GM06990 (cell line): ENCODE data around the gene COL1A2.

Experiments used
- DNase-seq: peaks from one replicate; pipeline ENCODE4 v3.0.0-alpha.2; 2011; ENCODE audit not compliant: insufficient read length; ENCODE audit errors: extremely low read depth
- H3K27me3 ChIP-seq: replicated peaks from 2 replicates; pipeline ENCODE4 v1.6.0; 2011; ENCODE audit warnings: low read length; ENCODE audit not compliant: control insufficient read depth, insufficient read depth
- H3K36me3 ChIP-seq: 2 replicates; pipeline ENCODE4 v1.5.1; 2011; ENCODE audit warnings: low read length; ENCODE audit not compliant: control insufficient read depth, insufficient read depth
- H3K4me3 ChIP-seq: replicated peaks from 2 replicates; pipeline ENCODE4 v1.5.1; 2011; ENCODE audit warnings: low read depth, mild to moderate bottlenecking, control low read depth, low read length
- TF ChIP-seq, protein P1 (sequence below): IDR thresholded peaks from 2 replicates; pipeline ENCODE4 v1.5.1; 2011; ENCODE audit warnings: low read length, control low read depth, mild to moderate bottlenecking, inconsistent platforms; ENCODE audit not compliant: insufficient read depth, poor library complexity, severe bottlenecking

COL1A2 gene

DNA sequence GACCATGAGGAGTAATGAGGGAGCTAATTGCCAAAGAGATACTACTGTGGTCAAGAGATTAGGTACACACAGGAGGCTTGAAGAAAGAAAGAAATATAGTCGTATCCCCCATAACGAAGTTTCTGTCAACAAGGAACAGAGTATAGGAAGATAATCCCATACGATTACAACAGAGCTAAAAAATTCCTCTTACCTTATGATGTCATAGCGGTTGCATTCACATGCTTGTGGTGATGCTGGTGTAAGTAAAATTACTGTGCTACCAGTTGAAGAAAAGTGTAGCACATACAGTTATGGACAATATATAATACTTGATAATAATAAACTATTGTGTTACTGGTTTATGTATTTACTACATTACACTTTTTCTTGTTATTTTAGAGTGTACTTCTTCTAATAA is 63.3 kb downstream of the COL1A2 start:
- Histone ChIP-seq H3K4me3 (no peak overlapping the region), H3K27me3 (no peaks in the 10 kb centered on the region), H3K36me3 (no peaks in the 10 kb centered on the region)
- TF ChIP-seq, protein P1, sequence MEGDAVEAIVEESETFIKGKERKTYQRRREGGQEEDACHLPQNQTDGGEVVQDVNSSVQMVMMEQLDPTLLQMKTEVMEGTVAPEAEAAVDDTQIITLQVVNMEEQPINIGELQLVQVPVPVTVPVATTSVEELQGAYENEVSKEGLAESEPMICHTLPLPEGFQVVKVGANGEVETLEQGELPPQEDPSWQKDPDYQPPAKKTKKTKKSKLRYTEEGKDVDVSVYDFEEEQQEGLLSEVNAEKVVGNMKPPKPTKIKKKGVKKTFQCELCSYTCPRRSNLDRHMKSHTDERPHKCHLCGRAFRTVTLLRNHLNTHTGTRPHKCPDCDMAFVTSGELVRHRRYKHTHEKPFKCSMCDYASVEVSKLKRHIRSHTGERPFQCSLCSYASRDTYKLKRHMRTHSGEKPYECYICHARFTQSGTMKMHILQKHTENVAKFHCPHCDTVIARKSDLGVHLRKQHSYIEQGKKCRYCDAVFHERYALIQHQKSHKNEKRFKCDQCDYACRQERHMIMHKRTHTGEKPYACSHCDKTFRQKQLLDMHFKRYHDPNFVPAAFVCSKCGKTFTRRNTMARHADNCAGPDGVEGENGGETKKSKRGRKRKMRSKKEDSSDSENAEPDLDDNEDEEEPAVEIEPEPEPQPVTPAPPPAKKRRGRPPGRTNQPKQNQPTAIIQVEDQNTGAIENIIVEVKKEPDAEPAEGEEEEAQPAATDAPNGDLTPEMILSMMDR = no peak
- DNase-seq = no peak

DNA sequence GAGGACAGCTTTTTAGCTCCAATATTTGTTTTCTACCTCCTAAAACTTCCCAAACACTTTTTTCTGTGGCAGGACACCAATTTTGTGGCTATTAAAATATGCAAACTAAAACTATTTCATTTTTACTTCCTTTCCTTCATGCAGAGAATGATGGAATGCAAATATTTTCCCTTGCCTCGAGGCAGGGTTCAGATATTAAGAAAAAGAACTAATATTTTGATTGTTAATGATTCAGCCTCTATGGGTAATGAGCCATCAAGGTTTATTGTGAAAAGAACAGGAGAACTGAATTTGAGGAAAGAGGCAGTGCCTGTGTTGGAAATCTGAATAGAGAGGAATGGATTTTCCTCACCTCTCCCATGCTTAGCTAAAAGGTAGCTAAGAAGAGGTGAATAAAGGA is 71.8 kb downstream of the COL1A2 start:
- H3K4me3 ChIP-seq = no peak overlapping the region
- TF ChIP-seq, protein P1 = no peak

DNA sequence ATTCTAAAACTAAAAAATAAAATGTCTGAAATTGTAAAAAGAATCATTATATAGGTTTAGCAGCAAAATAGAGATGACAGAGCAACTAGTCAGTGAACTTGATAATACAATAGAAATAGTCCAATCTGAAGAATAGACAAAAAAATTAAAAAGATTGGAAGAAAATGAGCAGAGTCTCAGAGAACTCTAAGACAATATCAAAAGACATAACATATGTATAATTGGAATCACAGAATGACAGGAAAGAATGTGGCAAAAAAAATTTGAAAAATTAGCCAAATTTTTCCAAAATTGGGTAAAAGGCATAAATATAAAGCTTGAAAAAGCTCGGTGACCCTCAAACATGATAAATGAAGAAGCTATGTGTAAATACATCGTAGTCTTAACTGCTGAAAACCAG is 76.9 kb downstream of the COL1A2 start:
- DNase-seq = no peak
- Histone ChIP-seq H3K27me3 (no peaks in the 10 kb centered on the region), H3K36me3 (no peaks in the 10 kb centered on the region), H3K4me3 (no peak overlapping the region)
- TF ChIP-seq, protein P1 = no peak

More for the DNA sequence above, 71.8 kb downstream of the COL1A2 start:
- Histone ChIP-seq H3K27me3 (no peaks in the 10 kb centered on the region), H3K36me3 (no peaks in the 10 kb centered on the region)
- DNase-seq = no peak

DNA sequence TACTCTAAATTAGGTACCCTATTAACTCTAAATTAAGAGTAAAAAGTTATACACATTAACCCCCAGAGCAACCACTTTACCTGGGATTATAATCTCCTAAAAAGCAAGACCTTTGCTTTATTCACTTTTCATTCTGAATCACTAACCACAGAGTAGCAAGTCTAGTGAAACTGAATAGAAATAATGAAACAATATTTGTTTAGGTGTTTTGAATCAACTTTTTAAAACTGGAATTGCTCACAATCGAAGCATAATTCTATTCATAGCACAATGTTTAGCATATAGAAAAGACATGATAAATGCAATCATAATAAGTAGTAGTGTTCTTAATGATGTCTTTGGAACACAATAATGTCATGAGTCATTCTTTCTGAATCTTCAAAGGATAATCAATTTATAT is 77.9 kb downstream of the COL1A2 start:
- TF ChIP-seq, protein P1 = no peak
- DNase-seq = no peak
- Histone ChIP-seq H3K27me3 (no peaks in the 10 kb centered on the region), H3K36me3 (no peaks in the 10 kb centered on the region), H3K4me3 (no peak overlapping the region)

DNA sequence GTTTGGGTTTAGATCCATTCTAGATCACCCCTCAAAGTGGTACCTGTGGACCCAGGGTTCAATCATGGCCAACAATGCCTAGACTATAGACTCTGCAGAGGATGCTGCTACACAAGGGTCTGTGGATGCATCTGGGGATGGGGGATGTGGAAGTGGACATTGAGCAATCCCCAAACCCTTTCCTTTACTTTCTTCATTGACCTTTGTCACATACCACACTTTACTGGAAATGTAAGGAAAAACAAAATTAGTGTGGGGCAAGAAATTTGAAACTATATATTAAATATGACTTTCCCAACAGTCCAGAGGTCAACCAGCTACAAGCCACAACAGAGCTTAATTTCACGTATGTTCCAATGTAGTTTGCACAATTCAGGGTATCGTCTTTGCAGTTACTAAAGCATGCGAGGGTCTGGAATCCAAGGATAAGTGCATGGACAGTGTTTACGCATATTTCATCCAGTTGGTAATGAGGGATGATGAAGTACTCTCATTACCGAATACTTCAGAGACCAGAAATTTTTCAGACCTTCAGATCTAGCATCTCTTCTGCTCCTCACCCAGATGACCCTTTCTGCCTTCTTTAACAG is 81.7 kb downstream of the COL1A2 start:
- no peak for DNase-seq
- Histone ChIP-seq H3K27me3 (no peaks in the 10 kb centered on the region), H3K36me3 (no peaks in the 10 kb centered on the region), H3K4me3 (no peak overlapping the region)
- TF ChIP-seq, protein P1 = no peak

DNA sequence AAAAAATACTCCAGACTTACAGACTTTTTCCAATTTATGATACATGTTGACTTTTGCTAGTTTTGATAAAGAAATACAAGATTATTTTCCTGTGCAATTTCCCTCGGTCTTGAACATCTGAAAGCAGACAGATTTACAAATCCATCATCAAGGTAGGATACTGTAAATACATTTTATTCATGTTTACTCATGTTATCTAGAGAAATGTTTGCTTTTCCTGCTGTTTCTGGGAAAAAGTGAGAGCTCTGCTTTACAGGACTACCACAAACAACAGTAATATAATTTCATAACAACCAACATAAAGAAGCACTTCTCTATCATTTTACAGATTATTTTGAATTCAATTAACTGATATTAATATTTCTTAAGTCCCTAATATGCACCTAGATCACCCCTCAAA is 83.2 kb downstream of the COL1A2 start:
- DNase-seq = no peak
- H3K36me3 ChIP-seq = no peaks in the 10 kb centered on the region
- TF ChIP-seq, protein P1 = no peak
- H3K27me3 ChIP-seq = no peaks in the 10 kb centered on the region
- H3K4me3 ChIP-seq = no peak overlapping the region
